DOHH2 (cell line): ENCODE data around the gene RNF212.

Source experiments
- H3F3A ChIP-seq: fragments of 200-600 bp; sonication (generic), shearing (Covaris generic); 2 replicates; pipeline ENCODE4 v1.6.0; 2016; ENCODE audit warnings: antibody characterized with exemption, mild to moderate bottlenecking; ENCODE audit not compliant: control insufficient read depth, insufficient read depth
- H3K27ac ChIP-seq: fragments of 200-600 bp; sonication (generic); 2 replicates; pipeline ENCODE4 v1.5.1; 2014; ENCODE audit warnings: low read depth, mild to moderate bottlenecking, low read length, moderate library complexity
- H3K27me3 ChIP-seq: fragments of 200-600 bp; sonication (generic); 2 replicates; pipeline ENCODE4 v1.6.1; 2014; ENCODE audit warnings: mild to moderate bottlenecking, low read length, mixed read lengths; ENCODE audit not compliant: control insufficient read depth
- H3K36me3 ChIP-seq: fragments of 200-600 bp; sonication (generic); 2 replicates; pipeline ENCODE4 v1.6.1; 2014; ENCODE audit warnings: mild to moderate bottlenecking, low read length, moderate library complexity, mixed read lengths; ENCODE audit not compliant: control insufficient read depth
- H3K4me1 ChIP-seq: fragments of 200-600 bp; sonication (generic); 2 replicates; pipeline ENCODE4 v1.6.1; 2014; ENCODE audit warnings: mild to moderate bottlenecking, low read length, mixed read lengths; ENCODE audit not compliant: control insufficient read depth
- H3K4me2 ChIP-seq: fragments of 200-600 bp; sonication (generic); 2 replicates; pipeline ENCODE4 v1.6.0; 2014; ENCODE audit warnings: mild to moderate bottlenecking, low read length, moderate library complexity
- H3K4me3 ChIP-seq: fragments of 200-600 bp; sonication (generic); 2 replicates; pipeline ENCODE4 v1.5.1; 2014; ENCODE audit warnings: mild to moderate bottlenecking, low read length, mixed read lengths
- H3K79me2 ChIP-seq: fragments of 200-600 bp; sonication (generic); 2 replicates; pipeline ENCODE4 v1.6.1; 2014; ENCODE audit warnings: mild to moderate bottlenecking, low read length, mixed read lengths; ENCODE audit not compliant: control insufficient read depth
- H3K9me2 ChIP-seq: fragments of 200-600 bp; sonication (generic); replicated peaks from 2 replicates; pipeline ENCODE4 v1.6.1; 2014; ENCODE audit warnings: mild to moderate bottlenecking, low read length, mixed read lengths; ENCODE audit not compliant: control insufficient read depth
- H3K9me3 ChIP-seq: fragments of 200-600 bp; sonication (generic); 2 replicates; pipeline ENCODE4 v1.6.1; 2014; ENCODE audit warnings: antibody characterized with exemption, low read length, mixed read lengths; ENCODE audit not compliant: control insufficient read depth, insufficient read depth
- H4K20me1 ChIP-seq: fragments of 200-600 bp; sonication (generic); 2 replicates; pipeline ENCODE4 v1.6.0; 2014; ENCODE audit warnings: low read depth, mild to moderate bottlenecking, antibody characterized with exemption, low read length, moderate library complexity; ENCODE audit not compliant: control insufficient read depth, insufficient read depth
- EZH2phosphoT487 ChIP-seq: fragments of 200-600 bp; sonication (generic); IDR thresholded peaks from 2 replicates; pipeline ENCODE4 v1.6.1; 2017; ENCODE audit warnings: borderline replicate concordance, mild to moderate bottlenecking, antibody characterized with exemption, low read length, moderate library complexity, mixed read lengths
- TF ChIP-seq, protein P1 (sequence below): fragments of 200-600 bp; sonication (generic); IDR thresholded peaks from one replicate; pipeline ENCODE4 v1.5.1; 2014; ENCODE audit warnings: antibody characterized with exemption, mild to moderate bottlenecking, low read depth, low read length; ENCODE audit not compliant: poor library complexity, severe bottlenecking

The RNF212 gene

GRCh38 chr4:1039493-1040343 lies 73.6 kb downstream of the RNF212 start:
- H3K9me2 ChIP-seq = no peaks in the 10 kb centered on the region
- H3F3A ChIP-seq = no peaks in the 10 kb centered on the region
- no peaks in the 10 kb centered on the region for H3K27me3 ChIP-seq
- H3K4me3 ChIP-seq = no peak overlapping the region
- no peak overlapping the region for H3K4me2 ChIP-seq
- no peaks in the 10 kb centered on the region for H3K36me3 ChIP-seq
- H3K27ac ChIP-seq = no peak overlapping the region
- no peaks in the 10 kb centered on the region for H3K79me2 ChIP-seq
- peaks cover 3% of the 10 kb centered on the region; the same call in 1 of the 2 replicates for H3K9me3 ChIP-seq
- H3K4me1 ChIP-seq = no peaks in the 10 kb centered on the region
- TF ChIP-seq, protein P1, sequence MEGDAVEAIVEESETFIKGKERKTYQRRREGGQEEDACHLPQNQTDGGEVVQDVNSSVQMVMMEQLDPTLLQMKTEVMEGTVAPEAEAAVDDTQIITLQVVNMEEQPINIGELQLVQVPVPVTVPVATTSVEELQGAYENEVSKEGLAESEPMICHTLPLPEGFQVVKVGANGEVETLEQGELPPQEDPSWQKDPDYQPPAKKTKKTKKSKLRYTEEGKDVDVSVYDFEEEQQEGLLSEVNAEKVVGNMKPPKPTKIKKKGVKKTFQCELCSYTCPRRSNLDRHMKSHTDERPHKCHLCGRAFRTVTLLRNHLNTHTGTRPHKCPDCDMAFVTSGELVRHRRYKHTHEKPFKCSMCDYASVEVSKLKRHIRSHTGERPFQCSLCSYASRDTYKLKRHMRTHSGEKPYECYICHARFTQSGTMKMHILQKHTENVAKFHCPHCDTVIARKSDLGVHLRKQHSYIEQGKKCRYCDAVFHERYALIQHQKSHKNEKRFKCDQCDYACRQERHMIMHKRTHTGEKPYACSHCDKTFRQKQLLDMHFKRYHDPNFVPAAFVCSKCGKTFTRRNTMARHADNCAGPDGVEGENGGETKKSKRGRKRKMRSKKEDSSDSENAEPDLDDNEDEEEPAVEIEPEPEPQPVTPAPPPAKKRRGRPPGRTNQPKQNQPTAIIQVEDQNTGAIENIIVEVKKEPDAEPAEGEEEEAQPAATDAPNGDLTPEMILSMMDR = no peak
- TF ChIP-seq EZH2phosphoT487 = no peak
- H4K20me1 ChIP-seq = no peaks in the 10 kb centered on the region

GRCh38 chr4:1038948-1039492 lies 74.3 kb downstream of the RNF212 start:
- no peaks in the 10 kb centered on the region for H4K20me1 ChIP-seq
- no peaks in the 10 kb centered on the region for H3F3A ChIP-seq
- no peaks in the 10 kb centered on the region for H3K4me1 ChIP-seq
- no peaks in the 10 kb centered on the region for H3K27me3 ChIP-seq
- H3K36me3 ChIP-seq = no peaks in the 10 kb centered on the region
- H3K4me2 ChIP-seq = no peak overlapping the region
- TF ChIP-seq, protein P1 = no peak
- no peak for TF ChIP-seq EZH2phosphoT487
- H3K27ac ChIP-seq = no peak overlapping the region
- H3K9me2 ChIP-seq = no peaks in the 10 kb centered on the region
- no peaks in the 10 kb centered on the region for H3K79me2 ChIP-seq
- no peak overlapping the region for H3K4me3 ChIP-seq
- H3K9me3 ChIP-seq = peaks cover 3% of the 10 kb centered on the region; the same call in 1 of the 2 replicates

- no peaks in the 10 kb centered on the region for H3K9me3 ChIP-seq
- H3K27ac ChIP-seq = no peak overlapping the region
- H3K4me2 ChIP-seq = no peak overlapping the region
- H3F3A ChIP-seq = no peaks in the 10 kb centered on the region
- no peaks in the 10 kb centered on the region for H3K79me2 ChIP-seq
- H3K9me2 ChIP-seq = no peaks in the 10 kb centered on the region
- no peaks in the 10 kb centered on the region for H4K20me1 ChIP-seq
- no peaks in the 10 kb centered on the region for H3K27me3 ChIP-seq
- no peak overlapping the region for H3K4me3 ChIP-seq
- H3K36me3 ChIP-seq = no peaks in the 10 kb centered on the region
- H3K4me1 ChIP-seq = no peaks in the 10 kb centered on the region
- no peak for TF ChIP-seq EZH2phosphoT487
- TF ChIP-seq, protein P1 = no peak
Measured at GRCh38 chr4:1036976-1037810, 76.2 kb downstream of the RNF212 start.
